Tibial nerve (tissue), 4 donors: ENCODE results near the gene NDUFAF2.
"Not testable (repeated sequence)": the region's sequence is repeated elsewhere in the genome, so short reads cannot be mapped to it uniquely, and the experiment has no call there.

ENCODE experiments used
- CTCF ChIP-seq, 5 experiments: fragments of 200-600 bp in 3 of 5; fragments of 450-650 bp in 2 of 5; sonication (generic) in 3 of 5; IDR thresholded peaks; one replicate each; pipeline ENCODE4 v1.5.1; 2016 to 2019; ENCODE audit warnings: antibody characterized with exemption in 5 of 5, mild to moderate bottlenecking in 3 of 5, moderate library complexity in 2 of 5
- EP300 ChIP-seq, 2 donors: sonication (generic); formaldehyde crosslinking; IDR thresholded peaks; one replicate each; pipeline ENCODE4 v1.6.1; 2017; ENCODE audit warnings: antibody characterized with exemption in 2 of 2, mild to moderate bottlenecking in 1 of 2
- POLR2A ChIP-seq, 2 donors: fragments of 450-650 bp; IDR thresholded peaks; one replicate each; pipeline ENCODE4 v1.6.1; 2017; ENCODE audit warnings: antibody characterized with exemption in 2 of 2, mild to moderate bottlenecking in 2 of 2, moderate library complexity in 2 of 2

GRCh38 chr5:61093046-61093771 lies 148.2 kb downstream of the NDUFAF2 start:
- TF ChIP-seq CTCF, EP300, POLR2A (IDR thresholded peaks at IDR 0.05): not testable (repeated sequence)
